Smooth muscle cell of the brain vasculature (primary cell): ENCODE measurements around the gene ZC3H7A.

Source experiments
- DNase-seq: peaks from one replicate; pipeline ENCODE4 v3.0.0-alpha.2; 2012; ENCODE audit warnings: low read depth, low spot score

The ZC3H7A gene

GRCh38 chr16:11738742-11739544, 58.1 kb downstream of the ZC3H7A start:
- no peak for DNase-seq

- DNase-seq, result no peak
These were observed 59.3 kb downstream of the ZC3H7A start for GRCh38 chr16:11737713-11738112.

GRCh38 chr16:11736903-11737302, 60.2 kb downstream of the ZC3H7A start:
- DNase-seq, result no peak

- DNase-seq, result no peak
These were observed 61.3 kb downstream of the ZC3H7A start for GRCh38 chr16:11735787-11736186.

- DNase-seq, result no peak
These were observed 62.4 kb downstream of the ZC3H7A start for GRCh38 chr16:11734653-11735043.

- no peak for DNase-seq
These were observed 62.9 kb downstream of the ZC3H7A start for GRCh38 chr16:11734025-11734652.

- no peak for DNase-seq
These were observed 65.8 kb downstream of the ZC3H7A start for GRCh38 chr16:11731222-11731621.

- no peak for DNase-seq
These were observed 67.3 kb downstream of the ZC3H7A start for GRCh38 chr16:11729787-11730186.

GRCh38 chr16:11727796-11728543, 69.1 kb downstream of the ZC3H7A start:
- no peak for DNase-seq

- no peak for DNase-seq
These were observed 71.0 kb downstream of the ZC3H7A start for GRCh38 chr16:11726008-11726407.

- DNase-seq, result no peak
These were observed 71.6 kb downstream of the ZC3H7A start for GRCh38 chr16:11725457-11725856.

GRCh38 chr16:11722468-11722808, 74.6 kb downstream of the ZC3H7A start:
- DNase-seq, result no peak

- DNase-seq, result no peak
These were observed 75.1 kb downstream of the ZC3H7A start for GRCh38 chr16:11721781-11722467.

GRCh38 chr16:11719762-11720161, 77.3 kb downstream of the ZC3H7A start:
- DNase-seq, result no peak

- DNase-seq, result no peak
These were observed 77.9 kb downstream of the ZC3H7A start for GRCh38 chr16:11719171-11719570.

GRCh38 chr16:11717811-11718210, 79.2 kb downstream of the ZC3H7A start:
- no peak for DNase-seq

- no peak for DNase-seq
These were observed 80.7 kb downstream of the ZC3H7A start for GRCh38 chr16:11716336-11716735.

- no peak for DNase-seq
These were observed 81.7 kb downstream of the ZC3H7A start for GRCh38 chr16:11715246-11715947.

- no peak for DNase-seq
These were observed 84.9 kb downstream of the ZC3H7A start for GRCh38 chr16:11712122-11712521.

- DNase-seq, result no peak
These were observed 85.4 kb downstream of the ZC3H7A start for GRCh38 chr16:11711662-11712061.

- no peak for DNase-seq
These were observed 88.6 kb downstream of the ZC3H7A start for GRCh38 chr16:11708421-11708820.
